ENCODE results near the gene MAFF. TPM values are rescaled to one million over a fixed set of nuclear protein-coding genes. Genes with fewer than 3 reads are reported as not detected.
A peak's percentile ranks its signal among the peaks of the same experiment; 100 is the strongest.

MAFF gene
- total RNA-seq, 1 donor from 2014 or later: 5.3 TPM

GRCh38 chr22:38260761-38261681, 59.2 kb downstream of the MAFF start:
- no peak for DNase-seq
- intact Hi-C loops (cut with micrococcal nuclease): no loop called here
- no peak for ATAC-seq

GRCh38 chr22:38262051-38262795, 60.4 kb downstream of the MAFF start:
- peak; percentile 72 for DNase-seq
- ATAC-seq: peak; percentile 62
- intact Hi-C loops (cut with micrococcal nuclease): no loop called here

- intact Hi-C loops (cut with micrococcal nuclease): no loop called here
- DNase-seq (no peak), ATAC-seq (no peak)
Measured at GRCh38 chr22:38264322-38264843, 62.6 kb downstream of the MAFF start.

Other genes starting within 250 kb of the MAFF start
- gene C22orf23, start 248.4 kb upstream of the MAFF start, total RNA-seq: 0.30 TPM
- 90.7 TPM for gene POLR2F, start 248.3 kb upstream of the MAFF start, total RNA-seq
- gene SOX10, start 217.4 kb upstream of the MAFF start, total RNA-seq: 1.9 TPM
- 26.5 TPM for gene PICK1, start 144.6 kb upstream of the MAFF start, total RNA-seq
- gene SLC16A8, start 117.8 kb upstream of the MAFF start, total RNA-seq: not detected
- 0.15 TPM for gene BAIAP2L2, start 91.3 kb upstream of the MAFF start, total RNA-seq
- gene PLA2G6, start 20.2 kb upstream of the MAFF start, total RNA-seq: 17.0 TPM
- 42.8 TPM for gene TMEM184B, start 71.0 kb downstream of the MAFF start, total RNA-seq
- gene CSNK1E, start 115.4 kb downstream of the MAFF start, total RNA-seq: 72.6 TPM